ENCODE measurements around the gene KLHL1. TPM values are rescaled to one million over a fixed set of nuclear protein-coding genes. Genes with fewer than 3 reads are reported as not detected.

The KLHL1 gene
- total RNA-seq, 3 donors from 2014 or later, result not detected

DNA sequence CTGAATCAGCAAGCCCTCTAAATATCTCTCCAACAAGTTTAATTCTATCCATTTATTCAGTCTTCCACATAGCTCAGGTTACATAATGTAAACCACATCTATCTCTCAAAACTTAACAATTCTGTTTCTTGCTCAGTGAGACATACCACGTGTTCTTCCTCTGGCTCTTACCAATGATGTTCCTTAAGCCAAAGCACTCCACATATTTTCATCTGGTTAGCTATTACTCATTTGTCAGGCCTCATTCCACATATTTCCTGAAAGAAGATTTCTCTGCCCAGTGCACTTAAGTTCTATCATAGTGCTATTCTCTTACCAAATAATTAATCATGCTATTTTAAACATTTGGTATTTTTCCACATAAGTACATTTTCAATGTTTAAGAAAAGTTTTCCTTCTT, 403.9 kb downstream of the KLHL1 start:
- Histone ChIP-seq H3K27me3 (no peaks in the 10 kb centered on the region), H3K4me1 (no peaks in the 10 kb centered on the region), H3K9me3 (no peaks in the 10 kb centered on the region), H3K4me3 (no peak overlapping the region), H3K36me3 (no peaks in the 10 kb centered on the region), H3K27ac (no peak overlapping the region)
- intact Hi-C loops (cut with DNase I; ENCODE audit: low total_unique reads), result no loop called here
- no peak for TF ChIP-seq POLR2AphosphoS5 (IDR thresholded peaks at IDR 0.05)
- TF ChIP-seq, protein P1, sequence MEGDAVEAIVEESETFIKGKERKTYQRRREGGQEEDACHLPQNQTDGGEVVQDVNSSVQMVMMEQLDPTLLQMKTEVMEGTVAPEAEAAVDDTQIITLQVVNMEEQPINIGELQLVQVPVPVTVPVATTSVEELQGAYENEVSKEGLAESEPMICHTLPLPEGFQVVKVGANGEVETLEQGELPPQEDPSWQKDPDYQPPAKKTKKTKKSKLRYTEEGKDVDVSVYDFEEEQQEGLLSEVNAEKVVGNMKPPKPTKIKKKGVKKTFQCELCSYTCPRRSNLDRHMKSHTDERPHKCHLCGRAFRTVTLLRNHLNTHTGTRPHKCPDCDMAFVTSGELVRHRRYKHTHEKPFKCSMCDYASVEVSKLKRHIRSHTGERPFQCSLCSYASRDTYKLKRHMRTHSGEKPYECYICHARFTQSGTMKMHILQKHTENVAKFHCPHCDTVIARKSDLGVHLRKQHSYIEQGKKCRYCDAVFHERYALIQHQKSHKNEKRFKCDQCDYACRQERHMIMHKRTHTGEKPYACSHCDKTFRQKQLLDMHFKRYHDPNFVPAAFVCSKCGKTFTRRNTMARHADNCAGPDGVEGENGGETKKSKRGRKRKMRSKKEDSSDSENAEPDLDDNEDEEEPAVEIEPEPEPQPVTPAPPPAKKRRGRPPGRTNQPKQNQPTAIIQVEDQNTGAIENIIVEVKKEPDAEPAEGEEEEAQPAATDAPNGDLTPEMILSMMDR (IDR thresholded peaks at IDR 0.05), result no peak
- no peak for TF ChIP-seq POLR2A (IDR thresholded peaks at IDR 0.05)
- DNase-seq (ENCODE audit: low spot score in 2 of 2), result no peak

DNA sequence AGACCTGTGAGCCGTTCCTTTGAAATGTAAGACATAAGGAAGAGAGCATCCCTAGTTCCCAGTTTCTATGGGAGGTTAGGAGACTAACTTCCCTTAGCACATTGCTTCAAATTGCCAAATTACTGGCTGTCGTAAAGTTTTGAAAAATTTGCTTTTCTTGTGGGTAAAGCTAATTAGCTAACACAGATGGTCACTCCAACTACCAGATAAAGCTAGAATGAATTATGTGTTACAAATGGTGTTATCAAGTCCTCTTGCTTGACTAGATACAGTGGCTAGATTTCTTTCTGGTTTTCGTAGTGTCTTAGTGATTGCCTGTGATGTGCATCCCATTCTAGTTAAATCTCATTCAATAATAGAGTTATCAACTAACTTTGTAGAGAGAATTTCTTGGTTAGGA, 417.3 kb downstream of the KLHL1 start:
- intact Hi-C loops (cut with DNase I; ENCODE audit: low total_unique reads), result no loop called here

GRCh38 chr13:69683921-69684686, 424.1 kb downstream of the KLHL1 start:
- no peak overlapping the region for H3K4me3 ChIP-seq
- H3K9me3 ChIP-seq, result no peaks in the 10 kb centered on the region
- intact Hi-C loops (cut with DNase I; ENCODE audit: low total_unique reads), result no loop called here
- no peaks in the 10 kb centered on the region for H3K4me1 ChIP-seq
- H3K27ac ChIP-seq, result no peak overlapping the region
- DNase-seq (ENCODE audit: low spot score in 2 of 2), result no peak
- H3K36me3 ChIP-seq, result no peaks in the 10 kb centered on the region
- H3K27me3 ChIP-seq, result no peaks in the 10 kb centered on the region
- TF ChIP-seq POLR2A (IDR thresholded peaks at IDR 0.05), result no peak
- TF ChIP-seq POLR2AphosphoS5 (IDR thresholded peaks at IDR 0.05), result no peak
- TF ChIP-seq, protein P1 (IDR thresholded peaks at IDR 0.05), result no peak

More for the DNA sequence above, 417.3 kb downstream of the KLHL1 start:
- no peak overlapping the region for H3K27ac ChIP-seq
- no peaks in the 10 kb centered on the region for H3K27me3 ChIP-seq
- H3K4me3 ChIP-seq, result no peak overlapping the region
- TF ChIP-seq POLR2AphosphoS5 (IDR thresholded peaks at IDR 0.05) (no peak), POLR2A (IDR thresholded peaks at IDR 0.05) (no peak)
- TF ChIP-seq, protein P1 (IDR thresholded peaks at IDR 0.05), result no peak
- no peaks in the 10 kb centered on the region for H3K9me3 ChIP-seq
- DNase-seq (ENCODE audit: low spot score in 2 of 2), result no peak
- no peaks in the 10 kb centered on the region for H3K36me3 ChIP-seq
- H3K4me1 ChIP-seq, result no peaks in the 10 kb centered on the region

GRCh38 chr13:69681722-69682121, 426.5 kb downstream of the KLHL1 start:
- no peaks in the 10 kb centered on the region for H3K27me3 ChIP-seq
- TF ChIP-seq, protein P1 (IDR thresholded peaks at IDR 0.05), result no peak
- no peak for TF ChIP-seq POLR2A (IDR thresholded peaks at IDR 0.05)
- no peak for TF ChIP-seq POLR2AphosphoS5 (IDR thresholded peaks at IDR 0.05)
- no peak overlapping the region for H3K27ac ChIP-seq
- no peaks in the 10 kb centered on the region for H3K36me3 ChIP-seq
- no peak for DNase-seq (ENCODE audit: low spot score in 2 of 2)
- intact Hi-C loops (cut with DNase I; ENCODE audit: low total_unique reads), result no loop called here
- no peaks in the 10 kb centered on the region for H3K4me1 ChIP-seq
- no peak overlapping the region for H3K4me3 ChIP-seq
- no peaks in the 10 kb centered on the region for H3K9me3 ChIP-seq

GRCh38 chr13:69677343-69677742, 430.9 kb downstream of the KLHL1 start:
- no peak overlapping the region for H3K4me3 ChIP-seq
- H3K9me3 ChIP-seq, result no peaks in the 10 kb centered on the region
- intact Hi-C loops (cut with DNase I; ENCODE audit: low total_unique reads), result no loop called here
- no peaks in the 10 kb centered on the region for H3K27me3 ChIP-seq
- TF ChIP-seq POLR2AphosphoS5 (IDR thresholded peaks at IDR 0.05) (no peak), POLR2A (IDR thresholded peaks at IDR 0.05) (no peak)
- TF ChIP-seq, protein P1 (IDR thresholded peaks at IDR 0.05), result no peak
- H3K36me3 ChIP-seq, result no peaks in the 10 kb centered on the region
- DNase-seq (ENCODE audit: low spot score in 2 of 2), result no peak
- no peaks in the 10 kb centered on the region for H3K4me1 ChIP-seq
- H3K27ac ChIP-seq, result no peak overlapping the region
